CD4-positive, CD25-positive, alpha-beta regulatory T cell (primary cell): ENCODE results near the gene TGOLN2. TPM values are rescaled to one million over a fixed set of nuclear protein-coding genes. Genes with fewer than 3 reads are reported as not detected.
"Not testable (repeated sequence)": the region's sequence is repeated elsewhere in the genome, so short reads cannot be mapped to it uniquely, and the experiment has no call there.

Experiments used
- ATAC-seq, 2 donors: fragments of 150-1000 bp; cut with Tn5 transposase; one replicate each; pipeline ENCODE4 v1.10.0; 2021; ENCODE audit warnings: low read depth in 2 of 2, moderate number of reproducible peaks in 2 of 2, moderate library complexity in 1 of 2
- DNase-seq, 3 donors: peaks; one replicate each; pipeline versions ENCODE4 v3.0.0 to v3.0.0-alpha.2; 2012 to 2022; ENCODE audit warnings: mixed read lengths in 1 of 3
- H3K27ac ChIP-seq: one replicate; pipeline ENCODE4 v1.7.0; 2013; ENCODE audit warnings: mild to moderate bottlenecking, low read length; ENCODE audit not compliant: insufficient read depth, poor library complexity, severe bottlenecking
- H3K27me3 ChIP-seq: one replicate; pipeline ENCODE4 v1.7.0; 2013; ENCODE audit warnings: low read length; ENCODE audit not compliant: control insufficient read depth, insufficient read depth
- H3K36me3 ChIP-seq: one replicate; pipeline ENCODE4 v1.7.0; 2013; ENCODE audit warnings: mild to moderate bottlenecking, low read length, moderate library complexity; ENCODE audit not compliant: control insufficient read depth, insufficient read depth
- H3K4me1 ChIP-seq: 2 replicates; pipeline ENCODE4 v1.7.0; 2013; ENCODE audit warnings: mild to moderate bottlenecking, low read length; ENCODE audit not compliant: insufficient read depth, control insufficient read depth, poor library complexity, severe bottlenecking
- H3K4me3 ChIP-seq: one replicate; pipeline ENCODE4 v1.7.0; 2013; ENCODE audit warnings: low read depth, mild to moderate bottlenecking, low read length, moderate library complexity
- H3K9me3 ChIP-seq, 2 experiments: 1 replicate in 1 of 2; 2 replicates in 1 of 2; pipeline ENCODE4 v1.7.0; 2013; ENCODE audit warnings: low read length in 2 of 2, mild to moderate bottlenecking in 1 of 2, moderate library complexity in 1 of 2; ENCODE audit not compliant: control insufficient read depth in 2 of 2
- H3K27ac Mint-ChIP-seq, 3 donors: one replicate each; pipeline ENCODE4 v1.8.0; 2020 to 2022; ENCODE audit warnings: mild to moderate bottlenecking in 3 of 3, mixed read lengths in 3 of 3, moderate library complexity in 2 of 3
- H3K27me3 Mint-ChIP-seq: one replicate; pipeline ENCODE4 v1.8.0; 2022; ENCODE audit warnings: mild to moderate bottlenecking, mixed read lengths
- H3K36me3 Mint-ChIP-seq: one replicate; pipeline ENCODE4 v1.8.0; 2020; ENCODE audit warnings: mixed read lengths
- H3K4me1 Mint-ChIP-seq, 4 donors: one replicate each; pipeline ENCODE4 v1.8.0; 2020 to 2022; ENCODE audit warnings: mixed read lengths in 4 of 4, mild to moderate bottlenecking in 1 of 4
- H3K4me3 Mint-ChIP-seq, 4 donors: one replicate each; pipeline ENCODE4 v1.8.0; 2020 to 2022; ENCODE audit warnings: mild to moderate bottlenecking in 4 of 4, mixed read lengths in 4 of 4, moderate library complexity in 3 of 4
- H3K9me3 Mint-ChIP-seq, 7 donors: one replicate each; pipeline ENCODE4 v1.8.0; 2020 to 2022; ENCODE audit warnings: mixed read lengths in 7 of 7, mild to moderate bottlenecking in 3 of 7, moderate library complexity in 2 of 7
- polyA plus RNA-seq, 4 donors: library from polyadenylated mRNA; unstranded; fragments of 300-500 nt; fragmentation: Illumina TruSeq; gene quantifications; one replicate each; pipeline ENCODE4 v1.2.3, GENCODE V29; 2021
- total RNA-seq: library from RNA; stranded (reverse); gene quantifications from one replicate; pipeline ENCODE4 v1.2.3, GENCODE V29; 2022

TGOLN2 gene
- total and polyA plus RNA-seq, 5 donors from 2014 or later: 51.3 to 168 (median 62.4) TPM

GRCh38 chr2:85347599-85347998, 19.8 kb upstream of the TGOLN2 start:
- peaks cover 47% of the 10 kb centered on the region for H3K36me3 ChIP-seq
- no peak overlapping the region for H3K4me3 ChIP-seq
- H3K36me3 Mint-ChIP-seq: peaks cover 48% of the 10 kb centered on the region
- no peaks in the 10 kb centered on the region for H3K27me3 Mint-ChIP-seq
- H3K9me3 Mint-ChIP-seq: no peaks in the 10 kb centered on the region
- ATAC-seq (no peak), DNase-seq (no peak)
- H3K27ac ChIP-seq: no peak overlapping the region
- H3K27me3 ChIP-seq: no peaks in the 10 kb centered on the region
- H3K27ac Mint-ChIP-seq: no peak overlapping the region
- peak overlapping the region in 1 of 4 donors; percentile 77 for H3K4me3 Mint-ChIP-seq
- H3K9me3 ChIP-seq: no peaks in the 10 kb centered on the region
- no peaks in the 10 kb centered on the region for H3K4me1 ChIP-seq
- peaks cover 0 to 10% (median 5%) of the 10 kb centered on the region in 4 donors for H3K4me1 Mint-ChIP-seq

- Mint-ChIP-seq H3K27me3 (peaks cover 4% of the 10 kb centered on the region), H3K9me3 (no peaks in the 10 kb centered on the region), H3K36me3 (peaks cover 40% of the 10 kb centered on the region), H3K4me1 (no peaks in the 10 kb centered on the region), H3K4me3 (peak overlapping the region in 1 of 4 donors; percentile 38), H3K27ac (no peak overlapping the region)
- Histone ChIP-seq H3K27ac (no peak overlapping the region), H3K27me3 (no peaks in the 10 kb centered on the region), H3K4me1 (no peaks in the 10 kb centered on the region), H3K9me3 (no peaks in the 10 kb centered on the region), H3K4me3 (no peak overlapping the region), H3K36me3 (peaks cover 29% of the 10 kb centered on the region)
- ATAC-seq (no peak), DNase-seq (no peak)
These were observed 16.7 kb upstream of the TGOLN2 start for GRCh38 chr2:85344356-85344954.

GRCh38 chr2:85343207-85343895, 15.6 kb upstream of the TGOLN2 start:
- not testable (repeated sequence) for H3K4me1 ChIP-seq, H3K27me3 ChIP-seq, H3K9me3 ChIP-seq, H3K4me3 ChIP-seq, H3K27ac Mint-ChIP-seq, ATAC-seq, H3K27ac ChIP-seq, H3K4me3 Mint-ChIP-seq, H3K9me3 Mint-ChIP-seq, DNase-seq, H3K27me3 Mint-ChIP-seq, H3K4me1 Mint-ChIP-seq
- H3K36me3 ChIP-seq: peaks cover 23% of the 10 kb centered on the region
- peaks cover 38% of the 10 kb centered on the region for H3K36me3 Mint-ChIP-seq

GRCh38 chr2:85342156-85342555, 14.4 kb upstream of the TGOLN2 start:
- Mint-ChIP-seq H3K27me3 (peaks cover 4% of the 10 kb centered on the region), H3K36me3 (peaks cover 31% of the 10 kb centered on the region), H3K9me3 (no peaks in the 10 kb centered on the region), H3K27ac (no peak overlapping the region), H3K4me1 (no peaks in the 10 kb centered on the region), H3K4me3 (no peak overlapping the region)
- Histone ChIP-seq H3K9me3 (no peaks in the 10 kb centered on the region), H3K4me3 (no peak overlapping the region), H3K4me1 (no peaks in the 10 kb centered on the region), H3K36me3 (peaks cover 20% of the 10 kb centered on the region), H3K27ac (no peak overlapping the region), H3K27me3 (no peaks in the 10 kb centered on the region)
- ATAC-seq: no peak
- no peak for DNase-seq

- no peak overlapping the region for H3K4me3 ChIP-seq
- no peak for ATAC-seq
- Mint-ChIP-seq H3K4me3 (no peak overlapping the region), H3K27me3 (peaks cover 4% of the 10 kb centered on the region), H3K9me3 (no peaks in the 10 kb centered on the region), H3K27ac (no peak overlapping the region), H3K36me3 (peaks cover 25% of the 10 kb centered on the region), H3K4me1 (no peaks in the 10 kb centered on the region)
- H3K9me3 ChIP-seq: no peaks in the 10 kb centered on the region
- no peak overlapping the region for H3K27ac ChIP-seq
- no peak for DNase-seq
- peaks cover 14% of the 10 kb centered on the region for H3K36me3 ChIP-seq
- no peaks in the 10 kb centered on the region for H3K27me3 ChIP-seq
- no peaks in the 10 kb centered on the region for H3K4me1 ChIP-seq
These were observed 13.7 kb upstream of the TGOLN2 start for GRCh38 chr2:85341269-85342029.

- ATAC-seq: no peak
- H3K4me1 Mint-ChIP-seq: no peaks in the 10 kb centered on the region
These were observed 12.5 kb upstream of the TGOLN2 start for GRCh38 chr2:85340034-85340892.

GRCh38 chr2:85334928-85335327, 7.1 kb upstream of the TGOLN2 start:
- Histone ChIP-seq H3K27ac (no peak overlapping the region), H3K27me3 (no peaks in the 10 kb centered on the region), H3K9me3 (no peaks in the 10 kb centered on the region), H3K4me3 (no peak overlapping the region), H3K36me3 (no peaks in the 10 kb centered on the region), H3K4me1 (peaks cover 3% of the 10 kb centered on the region)
- H3K27ac Mint-ChIP-seq: no peak overlapping the region
- no peaks in the 10 kb centered on the region for H3K9me3 Mint-ChIP-seq
- H3K4me3 Mint-ChIP-seq: peak overlapping the region in 1 of 4 donors; percentile 16
- ATAC-seq (no peak), DNase-seq (no peak)
- H3K27me3 Mint-ChIP-seq: no peaks in the 10 kb centered on the region
- peaks cover 0 to 7% (median 6%) of the 10 kb centered on the region in 4 donors for H3K4me1 Mint-ChIP-seq
- no peaks in the 10 kb centered on the region for H3K36me3 Mint-ChIP-seq

More at GRCh38 chr2:85340034-85340892, 12.5 kb upstream of the TGOLN2 start:
- no peak overlapping the region for H3K4me3 ChIP-seq
- no peaks in the 10 kb centered on the region for H3K9me3 ChIP-seq
- H3K27ac ChIP-seq: no peak overlapping the region
- DNase-seq: no peak
- no peaks in the 10 kb centered on the region for H3K27me3 ChIP-seq
- H3K4me1 ChIP-seq: no peaks in the 10 kb centered on the region
- peaks cover 9% of the 10 kb centered on the region for H3K36me3 ChIP-seq
- Mint-ChIP-seq H3K36me3 (peaks cover 25% of the 10 kb centered on the region), H3K27me3 (peaks cover 4% of the 10 kb centered on the region), H3K4me3 (peak overlapping the region in 1 of 4 donors; percentile 71), H3K27ac (peak overlapping the region in 2 of 3 donors; percentile 8 to 11), H3K9me3 (no peaks in the 10 kb centered on the region)
